Stimulated activated CD8-positive, alpha-beta memory T cell treated with anti-CD3 and anti-CD28 coated beads, Interleukin-2, amount 100 ng/mL, for 1 hour (primary cell): ENCODE results near the gene KCNH8.
"Not testable (repeated sequence)": the region's sequence is repeated elsewhere in the genome, so short reads cannot be mapped to it uniquely, and the experiment has no call there.

Experiments used
- DNase-seq, 2 donors: peaks; one replicate each; pipeline ENCODE4 v3.0.0-alpha.2; 2020; ENCODE audit warnings: low read depth in 2 of 2

KCNH8 gene

DNA sequence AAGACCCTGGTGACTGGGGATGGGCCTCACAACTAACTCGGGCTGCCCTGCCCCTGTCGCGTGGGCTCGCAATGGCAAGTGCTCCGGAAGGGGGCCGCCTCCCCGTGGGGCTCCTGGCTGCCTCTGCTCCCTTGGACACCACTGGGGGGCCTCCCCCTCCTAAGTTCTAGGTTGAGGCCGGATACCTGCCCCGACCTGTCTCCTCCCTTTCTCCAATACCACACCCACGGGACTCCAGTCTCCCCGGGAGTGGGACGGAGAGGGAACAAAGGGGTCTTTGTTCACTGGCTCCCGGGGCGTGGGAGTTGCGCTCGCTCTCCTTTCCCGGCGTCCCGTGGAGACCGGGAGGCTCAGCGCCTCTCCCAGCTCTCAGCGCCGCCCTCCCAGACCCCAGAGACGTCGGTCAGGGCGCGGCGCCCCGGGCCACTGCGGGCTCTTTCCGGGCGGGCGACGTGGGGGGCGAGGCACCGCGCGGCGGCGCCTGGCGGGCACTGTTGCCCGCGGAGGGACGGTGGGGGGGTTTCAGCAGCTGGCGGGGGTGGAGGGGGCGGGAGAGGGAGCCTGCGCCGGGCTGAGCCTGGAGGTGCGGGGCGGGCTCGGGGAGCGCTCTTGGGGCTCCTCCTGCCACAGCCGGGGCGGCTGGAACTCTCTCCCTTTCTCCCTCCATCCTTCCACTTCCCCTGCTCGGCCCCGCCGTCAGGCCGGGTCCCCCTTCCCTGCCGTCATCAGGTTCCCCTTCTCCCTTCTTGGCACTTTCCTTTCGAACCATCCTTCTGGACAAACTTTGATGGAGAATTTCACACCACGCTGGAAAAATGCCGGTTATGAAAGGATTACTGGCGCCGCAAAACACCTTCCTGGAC, at the start of gene KCNH8:
Gene KCNH8 (plus strand): TSS at position 606 of the 863 bp plus-strand sequence. CDS start 210 bp downstream, at position 816.
- DNase-seq = no peak

GRCh38 chr3:19102654-19103290, 45.5 kb upstream of the KCNH8 start:
- not testable (repeated sequence) for DNase-seq

DNA sequence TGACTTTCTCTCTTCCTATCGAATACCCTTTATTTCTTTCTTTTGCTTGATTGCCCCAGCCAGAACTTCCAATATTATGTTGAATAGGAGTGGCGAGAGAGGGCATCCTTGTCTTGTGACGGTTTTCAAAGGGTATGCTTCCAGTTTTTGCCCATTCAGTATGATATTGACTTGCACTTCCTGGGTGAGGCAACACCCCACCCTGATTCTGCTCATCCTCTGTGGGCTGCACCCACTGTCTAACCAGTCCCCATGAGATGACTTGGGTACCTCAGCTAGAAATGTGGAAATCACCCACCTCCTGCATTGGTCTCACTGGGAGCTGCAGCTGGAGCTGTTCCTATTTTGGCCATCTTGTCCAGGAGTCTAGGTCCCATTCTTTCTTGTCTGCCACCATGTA, 44.8 kb upstream of the KCNH8 start:
- no peak for DNase-seq

DNA sequence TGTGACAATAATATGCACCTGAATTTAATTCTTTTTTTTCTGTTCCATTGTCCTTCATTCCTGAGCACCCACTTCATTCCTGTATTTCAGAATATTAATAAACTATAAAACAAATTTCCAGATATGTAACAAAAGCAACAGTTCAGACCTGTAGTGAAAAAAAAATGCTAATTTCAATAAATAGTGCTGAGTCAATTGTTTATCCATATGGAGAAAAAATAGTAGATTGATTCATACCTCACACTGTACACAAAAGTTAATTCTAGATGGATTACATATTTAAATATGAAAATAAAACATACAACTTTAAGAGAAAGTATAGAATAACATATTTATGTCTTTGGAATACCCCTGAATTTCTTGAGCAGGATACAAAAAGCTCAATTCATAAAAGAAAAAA, 43.9 kb upstream of the KCNH8 start:
- no peak for DNase-seq

DNA sequence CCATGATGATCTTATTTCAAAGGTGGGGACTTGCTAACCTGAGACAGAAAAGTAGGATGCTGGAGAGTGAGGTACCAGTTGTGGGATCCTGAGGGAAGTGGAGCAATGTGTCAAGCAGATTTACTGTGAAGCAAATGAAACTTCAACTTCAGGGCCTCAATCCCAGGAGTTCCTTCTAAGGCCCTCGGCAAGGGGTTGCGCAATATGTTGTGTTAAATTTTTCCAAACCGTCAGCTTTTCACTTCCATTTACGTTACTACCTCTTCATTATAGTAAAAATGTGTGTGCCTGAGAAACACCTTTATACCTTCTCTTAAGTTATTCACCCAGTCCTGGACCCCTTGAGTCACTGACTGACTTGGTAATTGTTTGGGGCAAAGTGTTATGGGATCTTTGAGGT, 42.5 kb upstream of the KCNH8 start:
- DNase-seq = no peak

GRCh38 chr3:19106307-19106706, 42.0 kb upstream of the KCNH8 start:
- DNase-seq = no peak

DNA sequence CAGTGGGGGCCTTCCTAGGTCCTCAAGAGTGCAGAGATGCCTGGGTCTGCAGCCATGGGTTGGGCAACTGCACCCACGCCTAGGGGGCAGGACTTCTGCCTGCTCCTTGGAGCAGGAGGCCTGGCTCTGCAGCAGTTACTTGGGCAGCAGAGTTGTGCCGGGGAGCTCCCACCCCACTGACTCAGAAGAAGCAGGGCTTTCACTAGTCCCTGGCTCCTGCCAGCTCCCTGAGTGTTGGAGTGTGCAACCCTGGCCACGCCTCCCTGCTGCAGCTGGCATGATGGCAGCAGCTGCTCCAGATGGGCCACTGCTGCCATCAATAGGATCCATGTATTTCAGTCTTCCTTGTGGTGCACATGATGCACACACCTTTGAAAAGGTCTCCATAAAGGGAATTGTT, 40.6 kb upstream of the KCNH8 start:
- DNase-seq = no peak

DNA sequence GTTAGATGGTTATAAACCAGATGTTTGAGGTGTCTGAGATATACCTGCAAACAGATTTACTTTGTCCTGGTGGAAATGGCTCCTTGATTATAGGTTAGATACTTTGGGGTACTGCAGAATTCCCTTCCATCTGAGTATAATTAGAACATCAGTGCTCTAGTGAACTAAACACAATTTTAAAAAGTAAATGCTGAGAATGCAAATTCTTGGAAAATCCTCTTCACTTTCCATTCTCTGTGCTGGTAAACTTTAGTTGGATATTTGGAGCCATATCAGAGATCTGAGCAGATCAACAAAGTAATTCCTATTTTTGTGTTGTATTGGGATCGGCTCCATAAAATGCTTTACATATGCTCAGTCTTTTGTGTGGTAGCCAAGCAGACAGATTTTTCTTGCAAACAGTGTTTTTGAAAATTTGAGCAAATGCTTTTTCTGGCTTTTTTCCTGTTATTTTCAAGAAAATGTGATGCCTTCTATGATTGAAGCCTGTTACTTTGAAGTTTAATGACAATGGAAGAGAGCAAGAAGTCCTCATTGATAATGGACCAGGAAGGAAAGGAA, 37.9 kb upstream of the KCNH8 start:
- DNase-seq = no peak

DNA sequence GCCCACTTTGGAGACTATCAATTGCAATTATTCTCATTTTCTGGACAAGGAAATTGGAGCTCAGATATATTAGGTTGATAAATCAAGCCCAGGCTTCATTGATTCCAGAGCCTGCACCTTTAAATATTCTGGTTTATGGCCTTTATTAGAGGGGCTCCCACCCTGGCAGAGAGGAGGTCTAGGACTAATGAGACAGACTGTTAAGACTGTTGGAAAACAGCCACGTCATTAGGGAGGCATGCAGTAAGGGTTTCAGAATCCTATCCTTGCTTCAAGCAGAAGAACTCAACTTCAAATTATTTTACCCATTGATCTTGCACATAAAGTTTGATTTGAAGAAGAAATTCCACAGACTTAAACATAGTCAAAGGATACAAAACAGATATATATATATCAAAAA, 33.8 kb upstream of the KCNH8 start:
- no peak for DNase-seq

DNA sequence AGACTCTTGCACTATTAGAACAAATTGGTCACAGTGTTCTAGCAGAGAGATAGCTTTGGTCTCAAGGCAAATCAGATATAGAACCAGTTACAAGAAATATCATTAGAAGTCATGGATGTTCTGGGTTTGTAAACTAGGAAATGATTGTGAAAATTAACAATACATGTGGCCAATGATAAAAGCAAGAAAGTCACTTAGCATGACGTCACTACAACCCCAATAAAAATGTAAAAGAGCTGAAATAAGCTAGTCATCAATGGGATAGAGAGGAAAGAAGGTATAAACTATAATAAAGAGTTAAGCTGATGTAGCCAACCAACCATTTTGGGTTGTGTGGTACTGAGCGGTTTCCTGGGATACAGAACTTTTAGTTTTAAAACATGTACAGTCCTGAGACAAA, 32.1 kb upstream of the KCNH8 start:
- no peak for DNase-seq

DNA sequence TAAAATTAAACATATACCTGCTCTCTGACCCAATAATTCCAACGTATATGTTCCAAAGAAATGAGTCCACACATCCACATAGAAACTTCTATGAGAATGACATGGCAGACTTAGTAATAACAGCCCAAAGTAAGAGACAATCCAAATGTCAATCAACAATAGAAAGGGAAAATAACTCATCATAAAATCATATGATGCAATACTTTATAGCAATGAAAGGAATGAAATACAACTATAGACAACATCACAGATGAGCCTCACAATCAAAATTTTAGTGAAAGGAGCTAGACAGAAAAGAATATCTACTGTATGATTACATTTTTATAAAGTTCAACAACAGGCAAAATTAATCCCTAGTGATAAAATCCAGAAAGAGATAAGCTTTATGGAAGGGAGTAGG, 23.6 kb upstream of the KCNH8 start:
- no peak for DNase-seq

DNA sequence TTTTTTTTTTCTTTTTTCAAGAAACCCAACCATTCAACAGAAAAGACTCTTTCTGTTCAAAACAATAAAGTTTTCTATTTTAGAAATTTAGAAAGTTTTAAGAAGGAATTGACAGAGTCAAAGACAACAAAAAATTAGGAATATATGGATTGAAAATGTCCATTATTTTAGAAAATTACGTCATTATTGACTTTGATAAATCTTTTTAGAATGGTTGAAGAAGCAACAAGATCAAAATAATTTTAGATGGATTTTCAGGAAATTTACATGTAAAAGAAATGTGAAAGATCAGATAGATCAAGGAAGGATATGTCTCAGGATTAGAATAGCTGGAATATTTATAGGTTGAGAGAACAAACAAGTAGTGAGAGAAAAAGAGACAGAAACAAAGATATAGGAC, 8.4 kb upstream of the KCNH8 start:
- no peak for DNase-seq

DNA sequence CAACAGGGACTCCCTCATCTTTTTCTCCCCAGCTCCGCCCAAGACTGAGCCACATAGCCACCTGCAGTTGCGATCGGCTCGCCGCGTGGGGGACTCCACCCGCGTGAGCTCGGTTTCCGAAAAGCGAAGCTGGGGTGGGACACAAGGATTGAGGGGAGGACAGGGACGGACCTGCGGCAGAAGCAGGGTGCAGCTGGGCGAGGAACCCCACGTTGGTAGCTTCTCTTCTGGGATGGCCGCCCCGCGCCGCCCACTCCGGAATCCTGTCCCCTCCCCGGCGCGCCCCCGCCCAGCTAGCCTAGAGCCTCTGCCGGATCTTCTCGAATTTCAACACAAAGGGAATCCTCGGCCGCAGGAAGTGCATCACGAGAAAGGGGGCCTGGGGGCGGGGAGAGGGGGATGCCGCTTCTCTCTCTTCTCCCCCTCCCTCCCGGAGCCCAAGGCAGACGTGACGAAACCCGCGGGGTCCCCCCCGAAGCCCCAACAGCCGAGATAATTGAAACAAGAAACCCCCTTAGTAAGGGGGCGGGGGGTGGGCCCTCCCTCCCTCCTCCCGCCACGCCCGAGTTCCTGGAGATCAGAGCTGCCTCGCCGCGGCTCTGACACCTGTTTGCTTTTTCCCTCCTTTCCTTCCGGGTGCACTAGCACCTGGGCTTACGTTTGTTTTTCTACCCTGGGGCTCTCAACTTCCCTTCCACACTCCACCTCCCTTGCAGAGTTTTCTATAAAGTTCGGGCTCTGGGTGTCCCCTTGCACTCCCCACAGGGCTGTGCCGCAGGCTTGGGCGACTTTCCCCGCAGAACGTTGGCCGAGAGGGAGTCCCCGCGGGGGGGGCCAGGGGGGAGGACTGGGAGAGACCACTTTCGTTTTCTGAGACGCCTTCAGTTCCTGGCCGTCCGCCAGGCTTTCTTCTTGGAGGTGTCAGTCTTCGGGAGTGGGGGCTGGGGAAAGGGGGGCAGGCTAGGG, 1.3 kb upstream of the KCNH8 start:
- peak; percentile 11 to 21 for DNase-seq

GRCh38 chr3:19148768-19149091, 420 bp downstream of the KCNH8 start:
- no peak for DNase-seq

DNA sequence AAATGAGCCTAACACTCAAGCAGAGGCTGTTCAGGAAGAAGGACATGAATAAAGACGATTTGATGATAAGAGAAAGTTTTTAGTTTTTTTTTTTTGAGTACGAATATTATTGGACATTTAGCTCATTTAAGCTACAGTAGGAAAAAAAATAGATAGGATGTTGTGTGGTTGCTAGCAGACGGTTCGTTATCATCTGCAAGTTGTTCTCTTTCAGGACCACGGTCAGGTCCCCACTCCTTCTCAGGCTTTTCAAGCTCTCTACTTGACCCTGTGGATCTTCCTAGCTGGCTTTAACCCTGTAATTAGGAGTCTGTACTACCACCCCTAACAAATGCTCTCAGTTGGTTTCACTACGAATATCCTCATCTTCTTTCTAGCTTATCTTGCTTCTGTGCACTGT, 1.1 kb downstream of the KCNH8 start:
- DNase-seq = no peak

- DNase-seq = no peak
These were observed 2.9 kb downstream of the KCNH8 start for GRCh38 chr3:19151171-19151570.

GRCh38 chr3:19154693-19155250, 6.5 kb downstream of the KCNH8 start:
- no peak for DNase-seq

DNA sequence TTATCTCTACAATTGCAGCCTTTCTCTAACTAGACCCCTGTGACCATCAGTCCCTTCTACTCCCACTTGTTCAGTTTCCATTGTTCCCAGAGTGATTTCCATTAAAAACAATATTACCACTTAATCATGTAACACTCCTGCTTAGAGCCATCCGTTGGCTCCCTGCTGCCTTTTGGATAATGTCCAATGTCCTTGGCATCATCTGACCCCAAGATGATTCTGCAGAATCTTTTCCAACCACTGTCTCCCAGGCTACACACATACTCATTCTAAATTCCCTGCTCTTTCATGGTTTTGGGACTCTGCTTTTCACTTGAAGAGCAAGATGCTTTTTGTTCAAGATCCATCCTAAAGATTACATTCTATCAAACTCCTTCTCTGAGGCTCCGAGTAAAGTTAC, 7.1 kb downstream of the KCNH8 start:
- no peak for DNase-seq

GRCh38 chr3:19159966-19160635, 11.8 kb downstream of the KCNH8 start:
- no peak for DNase-seq

GRCh38 chr3:19165654-19166053, 17.3 kb downstream of the KCNH8 start:
- no peak for DNase-seq

- no peak for DNase-seq
These were observed 23.5 kb downstream of the KCNH8 start for GRCh38 chr3:19171794-19172193.
